ENCODE data around the gene FGF8. TPM values are rescaled to one million over a fixed set of nuclear protein-coding genes. Genes with fewer than 3 reads are reported as not detected.

FGF8 gene
- total RNA-seq, 1 experiment from 2014 or later, result 14.3 TPM

DNA sequence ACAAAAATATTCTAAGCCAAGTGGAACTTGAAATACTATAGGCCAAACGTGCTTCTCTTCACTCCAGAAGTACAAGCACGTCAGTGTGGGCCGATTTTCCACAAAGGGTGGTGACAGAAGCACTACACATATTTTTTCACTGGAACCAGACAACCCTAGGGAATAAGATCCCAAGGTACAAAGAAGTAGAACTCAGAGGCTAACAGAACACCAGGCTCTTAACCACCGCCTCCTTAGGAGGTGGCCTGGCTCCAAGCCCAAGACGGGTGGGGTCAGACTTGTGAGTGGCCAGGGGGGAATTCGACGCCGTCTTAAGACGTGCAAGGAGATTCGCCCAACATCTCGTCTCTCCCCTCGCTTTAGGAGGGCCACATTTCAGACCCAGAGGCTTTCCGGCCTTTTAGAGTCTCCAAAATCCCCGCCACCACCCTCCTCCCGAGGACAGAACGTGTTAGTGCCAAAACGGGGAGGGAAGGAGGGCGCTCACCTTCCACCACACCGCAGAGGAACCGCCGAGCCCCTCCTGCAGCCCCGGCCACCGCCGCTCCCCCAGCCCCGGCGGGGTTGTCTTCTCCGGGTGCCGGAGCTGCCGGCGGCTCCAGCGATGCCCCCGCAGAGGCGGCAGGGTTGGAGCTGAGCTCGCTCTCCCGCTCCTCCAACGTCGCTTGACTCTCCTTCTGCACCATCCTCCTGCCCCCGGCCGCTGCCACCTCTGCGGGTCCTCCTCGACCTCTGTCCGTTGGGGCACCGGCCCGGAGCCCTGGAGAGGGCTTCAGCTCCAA lies 41.6 kb upstream of the FGF8 start:
- Mint-ChIP-seq H3K36me3 (ENCODE audit: insufficient read depth in 1 of 3, low read depth in 3 of 3) (peaks cover 4 to 20% (median 10%) of the 10 kb centered on the region in 3 experiments; a peak in 6 of 7 replicates), H3K27me3 (ENCODE audit: low read depth) (no peaks in the 10 kb centered on the region), H3K4me3 (peak overlapping the region; percentile 92 to 97), H3K4me1 (peaks cover 29 to 35% of the 10 kb centered on the region in 2 experiments), H3K27ac (peak overlapping the region; percentile 100), H3K9me3 (no peaks in the 10 kb centered on the region)
- no peak overlapping the region for H4K91ac ChIP-seq (ENCODE audit: insufficient read length, low read depth, low read length)
- no peaks in the 10 kb centered on the region for H4K20me1 ChIP-seq (ENCODE audit: control insufficient read depth, insufficient read depth, insufficient read length)
- H3K79me2 ChIP-seq (ENCODE audit: insufficient read depth, low read length), result peaks cover 40% of the 10 kb centered on the region
- H3K9ac ChIP-seq (ENCODE audit: extremely low read depth, insufficient read length, low read length), result peak overlapping the region; percentile 93
- no peak overlapping the region for H2BK5ac ChIP-seq (ENCODE audit: insufficient read length, low read length)
- H3K14ac ChIP-seq (ENCODE audit: insufficient read depth, low read length), result peak overlapping the region; percentile 79
- H3K23ac ChIP-seq (ENCODE audit: insufficient read length, low read depth, low read length), result no peak overlapping the region
- H3K9me3 ChIP-seq (ENCODE audit: control insufficient read depth, low read depth, low read length), result no peaks in the 10 kb centered on the region
- TF ChIP-seq, protein P1, sequence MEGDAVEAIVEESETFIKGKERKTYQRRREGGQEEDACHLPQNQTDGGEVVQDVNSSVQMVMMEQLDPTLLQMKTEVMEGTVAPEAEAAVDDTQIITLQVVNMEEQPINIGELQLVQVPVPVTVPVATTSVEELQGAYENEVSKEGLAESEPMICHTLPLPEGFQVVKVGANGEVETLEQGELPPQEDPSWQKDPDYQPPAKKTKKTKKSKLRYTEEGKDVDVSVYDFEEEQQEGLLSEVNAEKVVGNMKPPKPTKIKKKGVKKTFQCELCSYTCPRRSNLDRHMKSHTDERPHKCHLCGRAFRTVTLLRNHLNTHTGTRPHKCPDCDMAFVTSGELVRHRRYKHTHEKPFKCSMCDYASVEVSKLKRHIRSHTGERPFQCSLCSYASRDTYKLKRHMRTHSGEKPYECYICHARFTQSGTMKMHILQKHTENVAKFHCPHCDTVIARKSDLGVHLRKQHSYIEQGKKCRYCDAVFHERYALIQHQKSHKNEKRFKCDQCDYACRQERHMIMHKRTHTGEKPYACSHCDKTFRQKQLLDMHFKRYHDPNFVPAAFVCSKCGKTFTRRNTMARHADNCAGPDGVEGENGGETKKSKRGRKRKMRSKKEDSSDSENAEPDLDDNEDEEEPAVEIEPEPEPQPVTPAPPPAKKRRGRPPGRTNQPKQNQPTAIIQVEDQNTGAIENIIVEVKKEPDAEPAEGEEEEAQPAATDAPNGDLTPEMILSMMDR (conservative IDR thresholded peaks at IDR 0.05), result no peak
- WGBS (ENCODE audit: extremely low coverage, insufficient read length, low lambda C conversion rate), result no CpG with 5 or more reads among the region's 44 CpGs
- no peak overlapping the region for H4K5ac ChIP-seq (ENCODE audit: insufficient read length, low read depth, low read length)
- H2BK15ac ChIP-seq (ENCODE audit: low read depth, low read length), result no peak overlapping the region
- no peak overlapping the region for H3K4ac ChIP-seq (ENCODE audit: low read depth, low read length)
- no peak overlapping the region for H3T11ph ChIP-seq (ENCODE audit: low read length)
- no peak overlapping the region for H2BK12ac ChIP-seq (ENCODE audit: insufficient read length, low read depth, low read length)
- no peaks in the 10 kb centered on the region for H3K27me3 ChIP-seq (ENCODE audit: insufficient read depth, low read length)
- H2AFZ ChIP-seq (ENCODE audit: low read length), result no peak overlapping the region
- no peak overlapping the region for H2BK20ac ChIP-seq (ENCODE audit: low read depth, low read length, poor library complexity, severe bottlenecking)
- H3K4me1 ChIP-seq (ENCODE audit: insufficient read depth, low read length), result peaks cover 4% of the 10 kb centered on the region; the same call in 1 of the 2 replicates
- H3K27ac ChIP-seq (ENCODE audit: insufficient read length, low read depth, low read length), result peak overlapping the region; percentile 90
- peak overlapping the region; percentile 38 for H3K56ac ChIP-seq (ENCODE audit: insufficient read length, low read depth, low read length)
- no peak overlapping the region for H4K8ac ChIP-seq (replicated peaks; ENCODE audit: insufficient read length, low read depth, low read length)
- H3K23me2 ChIP-seq (ENCODE audit: insufficient read length, low read depth, low read length, poor library complexity, severe bottlenecking), result peaks cover 12% of the 10 kb centered on the region
- no peaks in the 10 kb centered on the region for H3K79me1 ChIP-seq (ENCODE audit: insufficient read depth, low read depth, low read length, poor library complexity, severe bottlenecking)
- peak overlapping the region; percentile 96 for H3K4me2 ChIP-seq (ENCODE audit: insufficient read depth, insufficient read length, low read length)
- peak overlapping the region; percentile 31 for H3K18ac ChIP-seq (ENCODE audit: insufficient read length, low read depth, low read length)
- no peak overlapping the region for H2BK120ac ChIP-seq (ENCODE audit: low read depth, low read length, poor library complexity, severe bottlenecking)
- no peak overlapping the region for H2AK5ac ChIP-seq (ENCODE audit: insufficient read length, low read length)
- DNase-seq, result peak; percentile 49
